Hepatocyte (in vitro differentiated cells): ENCODE results near the gene ATG3.

Experiments
- CTCF ChIP-seq: fragments of 200-600 bp; sonication (generic); IDR thresholded peaks from 2 replicates; pipeline ENCODE4 v1.5.1; 2016; ENCODE audit warnings: antibody characterized with exemption, mild to moderate bottlenecking; ENCODE audit not compliant: poor library complexity
- EZH2 ChIP-seq: fragments of 200-600 bp; sonication (generic); IDR thresholded peaks from 2 replicates; pipeline ENCODE4 v1.6.1; 2016; ENCODE audit warnings: antibody characterized with exemption, mild to moderate bottlenecking, borderline replicate concordance
- EZH2phosphoT487 ChIP-seq: fragments of 200-600 bp; sonication (generic); IDR thresholded peaks from one replicate; pipeline ENCODE4 v1.6.1; 2018; ENCODE audit warnings: antibody characterized with exemption, mild to moderate bottlenecking, low read depth, moderate library complexity; ENCODE audit not compliant: unreplicated experiment, severe bottlenecking

- TF ChIP-seq CTCF, result peak; percentile 61
- TF ChIP-seq EZH2phosphoT487, result no peak
- no peak for TF ChIP-seq EZH2
Observed at GRCh38 chr3:112531358-112531781, 30.4 kb downstream of the ATG3 start.
